CD4-positive, alpha-beta T cell treated with Interleukin-4 for 4 hours (primary cell): ENCODE results near the gene CCDC77.
A peak's percentile ranks its signal among the peaks of the same experiment; 100 is the strongest.
"Not testable (repeated sequence)": the region's sequence is repeated elsewhere in the genome, so short reads cannot be mapped to it uniquely, and the experiment has no call there.

ENCODE experiments used
- DNase-seq: peaks from one replicate; pipeline ENCODE4 v3.0.0-alpha.2; 2020

Gene CCDC77

DNA sequence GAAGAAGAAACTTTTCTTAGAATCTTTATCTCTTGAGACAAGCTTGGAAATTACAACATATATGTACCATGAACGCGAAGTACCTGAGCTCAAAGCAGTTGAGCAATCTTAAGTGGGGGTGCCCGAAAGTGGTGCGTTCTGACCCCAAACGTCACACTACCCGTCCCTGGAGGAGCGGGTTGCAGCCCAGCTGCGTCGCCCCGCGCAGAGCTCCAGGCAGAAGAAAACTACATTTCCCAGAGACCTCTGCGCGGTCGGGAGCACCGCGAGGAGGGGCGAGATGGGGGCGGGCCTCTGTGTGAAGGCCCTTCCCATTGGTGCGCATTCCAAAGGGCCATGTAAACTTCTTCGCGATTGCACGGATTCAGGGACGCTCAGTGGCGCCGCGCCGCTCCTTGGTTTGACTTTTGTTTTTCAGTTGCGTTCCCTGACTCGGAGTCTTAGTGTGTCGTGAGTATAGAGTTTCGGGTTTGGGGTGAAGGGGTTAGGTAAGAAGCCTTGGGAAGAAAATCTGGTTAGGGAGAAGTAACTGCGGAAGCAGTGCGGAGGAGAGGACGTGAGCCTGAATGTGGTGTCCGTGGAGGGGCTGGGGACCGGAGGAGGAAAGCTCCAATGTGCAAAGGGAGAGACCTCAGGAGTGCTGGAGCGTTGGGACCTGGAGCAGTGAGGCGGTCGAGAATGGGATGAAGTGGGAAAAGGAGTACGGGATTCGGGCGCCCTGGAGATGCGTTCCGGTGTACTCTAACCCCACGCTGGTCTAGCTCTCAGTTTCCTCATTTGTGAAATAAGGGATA is at the start of gene CCDC77:
TSS of gene CCDC77 (plus strand) at position 410 of the 794 bp plus-strand sequence. CDS start 7,740 bp downstream, outside the sequence.
- peak; percentile 92 for DNase-seq

DNA sequence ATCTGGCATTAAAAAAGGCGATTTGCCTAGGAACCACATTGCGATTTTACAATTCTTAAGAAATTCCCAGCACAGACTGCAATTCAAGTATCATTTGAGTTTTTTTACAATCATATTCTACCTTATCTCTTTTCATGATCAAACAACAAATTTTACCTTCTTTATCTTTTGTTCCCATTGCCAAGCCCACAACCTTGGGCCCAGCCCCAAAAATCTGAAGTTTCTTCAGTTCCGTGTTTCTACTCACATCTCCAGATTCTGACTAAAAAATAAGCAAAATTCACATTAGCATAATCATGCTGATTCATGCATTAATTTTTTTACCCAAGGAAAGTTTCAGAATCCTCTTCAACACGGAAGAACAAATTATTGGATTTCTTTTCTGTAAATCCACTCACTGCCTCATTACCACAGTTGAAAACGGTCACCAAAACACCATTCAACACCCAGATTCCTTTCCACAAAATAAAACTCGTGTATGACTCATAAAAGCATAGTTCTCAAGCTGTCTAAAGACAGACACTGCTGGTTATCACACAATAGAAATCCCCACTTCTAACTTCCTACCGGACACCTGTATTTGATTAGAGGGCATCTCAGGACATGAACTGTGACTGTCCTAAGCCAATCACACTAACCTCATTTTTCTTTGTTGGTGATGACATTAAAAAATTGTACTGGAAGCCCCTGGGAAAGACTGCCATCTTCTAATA is 45.0 kb upstream of the CCDC77 start:
- DNase-seq = no peak

DNA sequence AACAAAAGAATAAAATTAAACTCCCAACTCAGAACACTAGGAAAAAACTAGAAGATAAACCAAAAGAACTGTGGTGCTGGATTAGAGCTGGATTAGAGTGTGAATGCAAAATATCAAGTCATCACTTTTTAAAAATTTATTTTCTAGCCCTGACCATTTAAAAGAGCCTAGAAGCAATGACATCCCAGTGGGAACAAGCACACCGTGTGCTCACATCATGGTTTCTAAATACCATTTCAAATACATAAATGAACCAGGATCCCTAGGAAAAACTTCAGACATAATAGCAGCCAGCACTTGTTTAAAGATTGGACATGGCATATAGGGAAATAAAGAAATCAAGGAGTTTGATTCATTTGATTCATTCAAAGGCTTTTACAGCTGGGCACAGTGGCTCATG is 42.4 kb upstream of the CCDC77 start:
- DNase-seq = no peak

DNA sequence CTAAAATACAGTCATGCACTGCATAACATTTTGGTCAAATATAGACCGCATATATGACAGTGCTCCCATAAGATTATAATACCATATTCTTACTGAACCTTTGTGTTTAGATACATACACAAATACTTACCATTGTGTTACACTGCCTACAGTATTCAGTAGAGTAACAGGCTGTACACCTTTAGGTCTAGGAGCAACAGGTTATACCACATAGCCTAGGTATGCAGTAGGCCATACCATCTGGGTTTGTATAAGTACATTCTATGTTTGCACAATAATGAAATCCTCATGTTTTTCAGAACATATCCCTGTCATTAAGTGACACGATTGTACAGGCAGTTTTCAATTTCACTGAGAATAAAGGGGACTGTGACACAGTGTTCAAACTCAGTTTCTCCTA is 34.6 kb upstream of the CCDC77 start:
- DNase-seq = no peak

DNA sequence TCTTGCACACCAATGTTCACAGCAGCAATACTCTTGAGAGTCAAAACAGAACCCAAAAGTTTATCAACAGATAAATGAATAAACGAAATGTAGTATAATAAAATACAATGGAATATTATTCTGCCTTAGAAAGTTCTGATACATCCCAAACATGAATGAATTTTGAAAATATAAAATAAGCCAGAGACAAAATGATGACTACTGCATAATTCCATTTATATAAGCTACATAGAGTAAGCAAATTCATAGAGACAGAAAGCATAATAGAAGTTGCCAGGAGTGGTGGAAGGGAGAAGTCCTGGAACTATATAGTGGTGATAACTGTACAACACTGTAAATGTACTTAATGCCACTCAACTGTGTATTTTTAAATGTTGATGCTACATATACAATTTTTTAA is 33.5 kb upstream of the CCDC77 start:
- no peak for DNase-seq

DNA sequence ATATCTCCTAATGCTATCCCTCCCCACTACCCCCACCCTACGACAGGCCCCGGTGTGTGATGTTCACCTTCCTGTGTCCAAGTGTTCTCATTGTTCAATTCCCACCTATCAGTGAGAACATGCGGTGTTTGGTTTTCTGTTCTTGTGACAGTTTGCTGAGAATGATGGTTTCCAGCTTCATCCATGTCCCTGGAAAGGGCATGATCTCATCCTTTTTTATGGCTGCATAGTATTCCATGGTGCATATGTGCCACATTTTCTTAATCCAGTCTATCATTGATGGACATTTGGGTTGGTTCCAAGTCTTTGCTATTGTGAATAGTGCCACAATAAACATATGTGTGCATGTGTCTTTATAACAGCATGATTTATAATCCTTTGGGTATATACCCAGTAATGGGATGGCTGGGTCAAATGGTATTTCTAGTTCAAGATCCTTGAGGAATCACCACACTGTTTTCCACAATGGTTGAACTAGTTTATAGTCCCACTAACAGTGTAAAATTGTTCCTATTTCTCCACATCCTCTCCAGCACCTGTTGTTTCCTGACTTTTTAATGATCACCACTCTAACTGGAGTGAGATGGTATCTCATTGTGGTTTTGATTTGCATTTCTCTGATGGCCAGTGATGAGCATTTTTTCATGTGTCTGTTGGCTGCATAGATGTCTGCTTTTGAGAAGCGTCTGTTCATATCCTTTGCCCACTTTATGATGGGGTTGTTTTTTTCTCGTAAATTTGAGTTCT is 30.5 kb upstream of the CCDC77 start:
- not testable (repeated sequence) for DNase-seq

DNA sequence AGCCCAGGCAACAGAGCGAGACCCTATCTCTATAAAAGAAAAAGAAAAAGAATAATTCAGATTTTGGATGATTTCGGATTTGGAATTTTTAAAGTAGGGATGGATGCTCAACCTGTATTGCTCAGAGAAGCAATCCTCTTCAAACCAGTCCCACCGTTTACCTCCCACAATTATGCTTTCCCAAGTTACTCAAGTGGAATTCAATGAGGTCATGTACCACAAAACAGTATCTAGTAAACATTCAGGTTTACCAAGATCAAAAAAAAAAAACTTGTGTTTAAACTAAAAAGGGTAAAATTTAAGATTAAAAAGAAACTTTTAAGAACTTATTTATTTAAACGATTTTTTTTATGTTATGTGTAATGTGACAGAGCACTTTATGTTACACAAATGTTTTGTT is 14.8 kb upstream of the CCDC77 start:
- no peak for DNase-seq

DNA sequence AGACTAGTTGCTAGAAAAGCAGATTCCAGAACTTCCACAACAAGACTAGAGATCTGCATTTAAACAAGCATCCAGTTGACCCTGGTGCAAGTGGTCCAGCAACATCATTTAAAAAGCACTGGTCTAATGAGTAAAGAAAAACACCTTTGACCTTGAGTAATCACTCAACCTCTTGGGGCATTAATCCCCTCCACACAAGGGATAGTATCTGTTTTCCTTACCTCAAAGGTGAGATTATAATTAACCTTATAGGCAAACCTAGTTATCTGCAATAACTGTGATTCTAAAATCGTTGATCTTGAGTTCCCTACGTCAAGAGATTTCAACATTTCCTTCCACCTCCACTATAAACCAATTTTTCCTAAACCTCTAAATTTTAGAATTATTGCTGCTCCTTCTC is 13.4 kb upstream of the CCDC77 start:
- DNase-seq = no peak

DNA sequence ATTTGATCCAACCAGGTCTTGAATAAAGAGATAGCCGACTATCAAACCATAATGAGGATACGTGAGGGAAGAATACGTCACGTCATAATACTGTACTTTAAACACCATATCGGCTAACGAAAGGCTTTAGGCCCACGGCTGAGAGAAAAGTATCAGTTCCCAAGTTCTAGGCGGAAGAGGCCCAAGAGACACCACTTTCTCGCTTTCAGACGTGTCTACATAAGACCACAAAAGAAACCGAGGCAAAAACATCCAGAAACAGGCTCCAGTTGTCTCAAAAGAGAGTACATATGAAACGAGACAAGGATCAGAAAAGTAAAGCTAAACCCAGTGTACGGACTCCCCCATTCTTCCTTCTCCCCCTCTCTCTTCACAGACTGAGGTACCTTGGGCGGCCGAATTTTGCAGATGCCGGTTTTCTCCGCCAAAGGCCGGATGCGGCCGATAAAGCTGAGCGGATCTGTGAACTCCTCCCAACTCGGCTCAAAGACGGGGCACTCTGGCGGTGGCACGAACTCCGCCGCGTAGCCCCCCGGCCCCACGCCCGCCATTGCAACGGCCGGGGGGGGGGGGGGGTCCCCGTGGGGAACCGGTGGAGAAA is 12.8 kb upstream of the CCDC77 start:
- DNase-seq = peak; percentile 45

DNA sequence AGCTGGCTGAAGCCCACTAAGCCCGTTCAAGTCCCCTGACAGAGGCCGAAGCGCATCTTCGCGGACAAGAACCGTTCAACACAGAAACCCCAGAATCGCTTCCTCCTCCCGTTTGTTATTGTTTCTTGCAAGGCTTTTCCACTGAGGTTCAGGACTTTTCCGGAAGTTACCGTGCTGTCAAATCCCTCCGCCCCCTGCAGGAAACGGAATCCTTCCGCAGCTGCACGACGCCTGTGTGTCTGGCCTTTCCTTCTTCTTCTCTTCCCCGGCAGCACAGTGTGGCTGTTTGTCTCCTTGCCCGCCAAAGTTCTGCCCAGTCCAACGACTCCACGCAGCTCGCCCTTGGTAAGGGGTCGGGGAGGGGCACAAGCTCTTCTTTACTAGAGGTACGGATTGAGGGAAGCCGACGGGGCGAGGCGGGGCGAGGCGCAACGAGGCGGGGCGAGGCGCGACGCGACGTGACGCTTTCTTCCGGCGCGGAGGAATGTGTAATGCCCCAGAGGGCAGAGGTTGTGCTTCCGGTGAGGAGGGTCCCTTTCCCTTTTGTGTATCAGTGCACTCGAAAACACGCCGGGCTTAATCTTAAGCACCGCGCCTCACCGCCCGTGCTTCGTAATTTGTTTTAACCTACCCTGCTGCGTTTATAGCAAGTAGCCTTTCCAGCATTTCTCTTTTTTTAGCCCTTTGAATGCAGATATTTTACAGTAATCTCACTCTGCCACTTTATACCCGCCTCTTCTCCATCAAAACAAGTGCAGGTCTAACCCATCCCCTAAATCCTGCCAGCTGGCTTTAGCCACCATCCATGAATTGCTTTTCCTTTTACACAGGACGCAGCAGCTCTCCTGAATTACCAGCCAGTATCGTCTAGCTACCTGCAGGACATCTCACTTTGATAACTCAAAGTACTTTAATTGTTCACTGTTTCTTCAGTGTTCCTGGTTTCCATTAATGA is 12.0 kb upstream of the CCDC77 start, which contains the start of gene KDM5A:
TSS of gene KDM5A (minus strand) at position 179 of the 955 bp plus-strand sequence. CDS start 229 bp downstream, outside the sequence.
- peak; percentile 93 for DNase-seq

DNA sequence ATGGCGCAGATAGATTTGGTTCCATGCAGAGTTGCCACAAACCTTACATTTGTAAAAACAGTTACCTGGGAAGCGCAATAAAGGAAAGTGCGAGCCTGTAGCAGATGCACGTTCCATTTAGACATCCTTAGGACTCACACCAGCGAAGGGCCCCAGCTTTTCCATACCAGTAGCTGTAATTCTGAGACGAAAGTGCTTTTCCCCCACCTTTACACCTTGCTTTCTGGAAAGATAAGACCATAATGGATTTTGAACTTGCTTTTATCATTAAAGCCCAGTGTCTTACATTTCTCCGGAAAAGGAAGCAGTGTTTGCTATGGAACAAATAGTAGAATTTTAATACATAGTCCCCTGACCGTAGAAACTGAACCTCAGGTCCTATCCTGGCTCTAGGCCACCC is 616 bp upstream of the CCDC77 start:
- DNase-seq = no peak

DNA sequence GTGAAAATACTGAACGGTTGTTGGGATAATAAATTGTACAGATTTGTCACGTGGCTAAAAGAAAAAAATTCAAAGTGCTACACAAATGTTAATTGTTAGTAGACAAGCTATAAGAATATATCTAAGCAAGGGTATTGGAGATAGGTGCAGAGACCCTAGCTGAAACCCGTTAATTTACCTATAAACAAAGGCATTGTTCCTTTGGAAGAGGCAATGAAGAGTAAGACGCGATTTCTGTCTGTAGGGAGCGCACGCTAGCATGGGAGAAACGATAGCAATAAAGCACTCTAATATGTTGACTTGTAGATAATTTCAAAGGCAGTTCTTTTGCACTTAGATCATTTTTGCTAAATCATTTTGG is 565 bp downstream of the CCDC77 start:
- DNase-seq = no peak

DNA sequence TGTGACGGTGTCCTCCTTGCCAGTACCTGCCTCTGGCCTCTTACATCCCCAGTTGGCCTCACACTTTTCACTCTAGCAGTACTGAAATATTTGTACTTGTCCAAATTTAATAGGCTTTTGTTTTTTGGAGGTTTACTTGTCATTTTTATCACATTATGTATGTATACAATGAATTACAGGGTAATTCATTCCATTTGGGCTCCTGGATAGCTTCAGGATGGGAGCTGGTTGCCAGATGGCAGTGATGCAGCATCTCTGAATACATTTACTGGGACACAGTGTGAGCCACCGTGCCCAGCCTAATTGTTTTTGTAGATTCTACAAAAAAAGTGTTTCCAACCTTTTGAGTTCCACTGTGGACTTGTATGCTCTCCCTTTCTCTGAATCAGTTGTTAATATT is 13.4 kb downstream of the CCDC77 start:
- no peak for DNase-seq

DNA sequence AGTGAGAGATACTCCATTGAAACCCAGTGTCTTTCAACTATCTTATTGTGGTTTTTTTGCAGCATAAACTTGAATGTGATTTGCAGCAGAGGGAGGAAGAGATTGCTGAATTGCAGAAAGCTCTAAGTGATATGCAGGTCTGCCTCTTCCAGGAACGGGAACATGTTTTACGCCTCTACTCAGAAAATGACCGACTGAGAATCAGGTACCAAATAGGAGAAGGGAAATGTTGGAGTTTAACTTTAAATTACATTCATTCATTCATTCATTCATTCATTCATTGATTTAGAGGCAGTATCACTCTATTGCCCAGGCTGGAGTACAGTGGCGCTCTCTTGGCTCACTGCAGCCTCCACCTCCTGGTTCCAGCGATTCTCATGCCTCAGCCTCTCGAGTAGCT is 17.0 kb downstream of the CCDC77 start:
- DNase-seq = no peak

DNA sequence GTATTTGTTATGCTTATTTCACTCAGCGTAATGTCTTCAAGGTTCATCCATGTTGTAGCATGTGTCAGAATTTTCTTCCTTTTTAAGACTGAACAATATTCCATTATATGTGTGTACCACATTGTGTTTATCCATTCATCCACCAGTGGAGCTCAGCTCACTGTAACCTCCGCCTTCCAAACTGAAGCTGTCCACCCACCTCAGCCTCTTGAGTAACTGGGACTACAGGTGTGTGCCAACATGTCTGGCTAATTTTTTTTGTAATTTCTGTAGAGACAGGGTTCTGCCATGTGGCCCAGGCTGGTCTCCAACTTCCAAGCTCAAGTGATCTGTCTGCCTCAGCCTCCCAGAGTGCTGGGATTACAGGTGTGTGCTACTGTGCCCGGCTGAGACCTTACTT is 21.1 kb downstream of the CCDC77 start:
- DNase-seq = no peak

DNA sequence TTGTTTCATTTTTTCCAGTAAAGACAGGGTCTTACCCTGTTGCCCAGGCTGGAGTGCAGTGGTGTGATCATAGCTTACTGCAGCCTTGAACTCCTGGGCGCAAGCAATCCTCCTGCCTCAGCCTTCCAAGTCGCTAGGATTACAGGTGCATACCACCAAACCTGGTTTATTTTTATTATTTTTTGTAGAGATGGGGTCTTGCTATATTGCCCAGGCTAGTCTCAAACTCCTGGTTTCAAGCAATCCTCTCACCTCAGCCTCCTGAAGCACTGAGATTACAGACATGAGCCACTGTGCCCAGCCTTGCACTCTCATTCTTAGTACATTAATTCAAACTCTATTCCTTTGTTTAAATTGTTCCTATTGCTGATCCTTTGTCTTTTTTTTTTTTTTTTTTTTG is 34.3 kb downstream of the CCDC77 start:
- DNase-seq = not testable (repeated sequence)

DNA sequence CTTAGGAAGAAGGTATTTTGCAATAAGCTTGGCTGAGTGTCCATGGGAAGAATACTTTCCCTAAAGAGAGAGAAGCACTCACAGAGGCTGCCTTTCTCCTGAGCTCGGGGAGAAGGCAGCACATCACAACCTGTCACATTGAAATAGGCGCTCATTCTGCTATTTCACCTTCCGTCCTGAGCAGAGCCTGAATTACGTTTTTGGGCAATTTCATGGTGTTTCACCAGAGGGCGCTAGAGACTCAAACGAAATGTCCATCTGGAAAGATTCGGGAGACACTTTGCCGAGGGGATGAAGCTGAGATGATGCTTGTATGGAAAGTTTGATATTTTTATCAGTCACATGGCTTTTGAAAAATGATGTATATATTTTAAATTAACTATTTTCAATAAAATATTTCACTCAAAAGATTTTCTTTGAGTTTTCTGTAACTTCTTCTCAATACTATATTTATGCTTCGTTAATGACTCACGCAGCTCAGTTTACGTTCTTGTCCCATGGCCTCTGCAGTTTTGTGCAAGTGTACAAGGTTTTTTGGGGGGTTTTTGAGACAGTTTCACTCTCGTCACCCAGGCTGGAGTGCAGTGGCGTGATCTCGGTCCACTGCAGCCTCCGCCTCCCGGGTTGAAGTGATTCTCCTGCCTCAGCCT is 40.9 kb downstream of the CCDC77 start:
- peak; percentile 48 for DNase-seq

DNA sequence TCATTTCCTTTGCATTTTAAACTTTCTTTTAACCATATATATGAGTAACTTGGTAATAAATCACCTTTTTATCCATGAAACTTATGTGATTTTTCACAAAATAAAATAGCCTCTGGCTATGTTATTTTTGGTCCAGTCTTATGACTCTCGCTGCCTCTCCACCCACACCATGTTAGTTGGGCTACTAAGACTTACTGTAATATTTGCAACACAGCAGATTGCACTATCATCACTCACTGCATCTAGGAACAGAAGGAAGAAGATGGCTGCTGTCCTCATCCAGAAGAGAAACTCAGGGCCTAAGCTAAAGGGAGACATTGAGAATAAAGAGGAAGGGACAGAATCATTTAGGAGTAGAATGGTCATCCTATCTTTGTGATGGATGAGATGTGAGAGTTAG is 45.7 kb downstream of the CCDC77 start:
- no peak for DNase-seq

DNA sequence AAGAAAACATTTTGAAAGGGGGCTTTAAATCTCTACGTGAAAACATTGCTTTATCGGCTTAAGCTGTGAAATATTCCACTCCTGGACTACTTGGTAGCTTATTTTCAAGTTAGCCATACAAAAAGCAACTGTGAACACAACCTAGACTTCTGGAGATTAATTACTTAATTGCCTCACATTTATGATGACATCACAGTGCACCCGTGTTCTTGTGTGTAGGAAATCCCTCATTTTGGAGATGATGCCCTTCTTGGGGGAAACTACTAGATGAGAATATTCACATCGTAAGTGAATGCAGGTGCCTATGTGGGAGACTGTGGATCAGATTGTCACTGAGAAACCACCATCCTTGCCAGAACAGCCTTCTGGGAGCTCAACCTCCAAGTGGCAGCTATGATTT is 47.8 kb downstream of the CCDC77 start:
- no peak for DNase-seq

DNA sequence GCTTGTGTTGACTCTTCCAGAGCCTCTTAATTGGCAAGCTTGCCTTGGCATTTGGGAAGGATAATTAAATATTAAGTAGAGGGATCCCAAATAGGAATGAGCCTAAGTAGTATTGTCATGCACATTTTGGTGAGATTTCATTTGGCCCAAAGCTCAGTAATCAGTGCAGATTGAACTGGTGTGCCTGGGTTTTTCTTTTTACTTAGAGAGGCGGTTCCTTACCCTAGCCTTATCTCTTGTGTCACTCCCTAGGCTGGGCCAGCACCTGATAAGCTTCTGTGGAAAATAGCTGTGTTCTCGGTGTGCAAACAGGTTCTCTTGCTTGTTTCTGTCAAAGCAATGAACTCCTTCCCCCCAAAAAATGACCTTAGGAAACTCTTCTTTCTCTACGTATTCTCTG is 49.0 kb downstream of the CCDC77 start:
- no peak for DNase-seq

DNA sequence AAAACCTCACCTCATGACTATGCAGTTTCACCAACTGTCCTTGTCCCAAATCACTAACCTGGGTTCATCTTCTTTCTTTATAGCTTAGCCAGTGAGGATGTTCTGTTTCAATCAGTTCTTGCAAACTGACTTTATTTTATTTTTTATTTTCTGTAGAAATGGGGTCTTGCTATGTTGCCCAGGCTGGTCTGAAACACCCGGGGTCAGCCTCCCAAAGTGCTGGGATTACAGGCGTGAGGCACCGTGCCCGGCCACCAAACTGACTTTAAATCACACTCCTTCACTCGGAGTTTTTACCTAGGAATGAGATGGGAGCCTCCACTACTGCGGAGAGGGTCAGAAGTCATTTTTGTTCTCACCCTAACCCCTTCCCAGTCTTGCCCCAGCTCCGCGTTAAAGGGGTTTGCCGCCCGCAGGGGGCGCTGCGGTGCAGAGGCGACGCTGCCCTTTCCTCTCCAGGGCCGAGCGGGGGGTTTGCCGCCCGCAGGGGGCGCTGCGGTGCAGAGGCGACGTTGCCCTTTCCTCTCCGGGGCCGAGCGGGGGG is 51.3 kb downstream of the CCDC77 start:
- DNase-seq = peak; percentile 26
